Activated CD8-positive, alpha-beta memory T cell treated with anti-CD3 and anti-CD28 coated beads for 36 hours (primary cell): Measurements from ENCODE around the gene SF3B4. TPM values are rescaled to one million over a fixed set of nuclear protein-coding genes. Genes with fewer than 3 reads are reported as not detected.

Experiments used
- CTCF ChIA-PET: fragments of 350-600 bp; sonication (Branson Sonifier 250); formaldehyde crosslinking; loops from one replicate; lab custom pipeline; 2021; ENCODE audit warnings: antibody characterized with exemption; lab: Charles Lee
- POLR2A ChIA-PET: fragments of 350-600 bp; sonication (Branson Sonifier 250); formaldehyde crosslinking; loops from one replicate; lab custom pipeline; 2021; ENCODE audit warnings: antibody characterized with exemption; lab: Charles Lee
- total RNA-seq, 2 experiments: library from RNA; stranded (reverse); gene quantifications; one replicate each; pipeline ENCODE4 v1.2.3, GENCODE V29; 2021

SF3B4 gene
- total RNA-seq, 2 experiments from 2014 or later = 107 TPM

DNA sequence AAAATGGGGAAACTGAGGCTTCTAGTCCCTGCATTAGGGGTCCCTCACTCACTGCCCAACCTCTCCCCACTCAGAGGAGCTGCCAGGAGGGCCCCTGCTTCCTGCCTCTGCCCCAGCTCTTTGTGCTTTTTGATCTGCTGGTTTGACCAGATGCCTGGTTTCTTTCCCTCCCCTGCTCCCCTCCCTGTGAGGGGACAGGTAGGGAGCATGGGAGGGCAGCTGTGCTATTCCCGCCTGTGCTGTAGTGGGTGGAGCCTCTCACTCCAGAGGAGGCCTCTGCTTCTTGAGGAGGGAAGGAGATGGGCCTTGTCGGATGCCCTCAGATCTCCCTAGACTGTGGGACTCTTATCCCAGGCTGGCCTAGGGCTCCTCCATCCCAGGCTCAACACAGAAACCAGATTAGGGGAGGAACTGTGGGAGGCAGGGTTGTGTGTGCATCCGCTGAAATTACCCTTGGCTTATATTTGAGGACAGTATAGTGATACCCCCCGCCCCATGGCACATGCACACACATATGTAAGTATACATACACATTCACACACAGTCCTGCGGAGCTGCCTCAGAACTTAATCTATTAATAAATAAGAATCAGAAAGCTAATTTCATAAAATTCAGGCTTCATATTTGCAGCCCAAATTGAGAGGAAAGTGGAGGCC is 23.6 kb downstream of the SF3B4 start:
- CTCF ChIA-PET = interaction anchor here (0.6 kb wide), 1 partner anchor 15 kb away, joined by 3 read pairs; no protein-coding TSS in a partner anchor
- POLR2A ChIA-PET = no interaction called here

DNA sequence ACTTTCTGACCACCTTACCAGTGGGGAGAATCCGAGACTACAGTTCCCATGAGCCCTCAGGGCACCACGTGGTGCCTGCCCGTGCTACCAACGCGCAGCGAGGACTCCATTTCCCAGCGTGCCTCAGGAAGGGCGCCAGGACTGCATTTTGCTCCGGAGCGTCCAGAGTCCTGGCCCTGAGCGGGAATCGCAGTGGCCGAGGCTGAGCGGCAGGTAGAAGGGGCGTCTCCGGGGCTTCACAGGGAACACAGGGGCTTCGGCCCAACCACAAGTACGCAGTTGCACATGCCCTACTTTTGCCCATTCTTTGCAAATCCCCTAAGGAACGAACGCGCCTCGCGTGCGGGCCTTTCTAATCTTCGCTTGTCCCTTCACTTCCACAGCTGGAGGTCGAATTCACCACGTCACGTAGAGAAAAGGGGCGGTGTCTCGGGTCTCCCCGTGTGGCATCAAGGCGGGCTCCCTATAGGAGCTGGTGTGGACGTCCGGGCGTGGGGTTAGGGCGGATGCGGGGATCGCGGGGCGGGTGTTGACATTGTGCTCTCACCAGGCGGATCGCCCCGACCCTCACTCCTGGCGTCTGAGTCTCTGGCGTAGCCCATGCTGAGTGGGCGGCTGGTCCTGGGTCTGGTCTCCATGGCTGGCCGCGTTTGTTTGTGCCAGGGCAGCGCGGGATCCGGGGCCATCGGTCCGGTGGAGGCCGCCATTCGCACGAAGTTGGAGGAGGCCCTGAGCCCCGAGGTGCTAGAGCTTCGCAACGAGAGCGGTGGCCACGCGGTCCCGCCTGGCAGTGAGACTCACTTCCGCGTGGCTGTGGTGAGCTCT is 27.9 kb downstream of the SF3B4 start, which contains the start of gene BOLA1:
Gene BOLA1 (plus strand): TSS at position 109 of the 825 bp plus-strand sequence. CDS start 492 bp downstream, at position 601.
- CTCF ChIA-PET = interaction anchor here (1.1 to 1.2 kb wide), 2 partner anchors 13 to 39 kb away, joined by 3 read pairs; a partner anchor contains a TSS
- POLR2A ChIA-PET = interaction anchor here (0.7 to 2.5 kb wide), 4 partner anchors 9 to 45 kb away, joined by 4 to 22 read pairs (median 4); a partner anchor contains a TSS

DNA sequence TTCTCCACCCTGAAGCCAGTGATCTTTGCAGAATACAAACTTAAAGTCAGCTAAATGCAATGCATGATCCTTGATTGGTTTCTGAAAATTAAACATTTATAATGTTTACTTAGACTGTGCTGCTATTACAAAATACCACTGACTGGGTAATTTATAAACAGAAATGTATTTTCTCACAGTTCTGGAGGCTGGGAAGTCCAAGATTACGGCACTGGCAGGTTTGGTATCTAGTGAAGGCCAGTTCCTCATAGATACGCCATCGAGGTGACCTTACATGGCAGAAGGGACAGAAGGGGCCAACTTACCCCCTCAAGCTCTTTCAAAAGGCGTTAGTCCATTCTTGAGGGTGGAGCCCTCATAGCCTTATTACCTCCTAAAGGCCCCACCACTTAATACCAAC is 31.0 kb downstream of the SF3B4 start:
- CTCF ChIA-PET = interaction anchor here (1.7 kb wide), 1 partner anchor 8 kb away, joined by 5 read pairs; a partner anchor contains a TSS
- POLR2A ChIA-PET = no interaction called here

DNA sequence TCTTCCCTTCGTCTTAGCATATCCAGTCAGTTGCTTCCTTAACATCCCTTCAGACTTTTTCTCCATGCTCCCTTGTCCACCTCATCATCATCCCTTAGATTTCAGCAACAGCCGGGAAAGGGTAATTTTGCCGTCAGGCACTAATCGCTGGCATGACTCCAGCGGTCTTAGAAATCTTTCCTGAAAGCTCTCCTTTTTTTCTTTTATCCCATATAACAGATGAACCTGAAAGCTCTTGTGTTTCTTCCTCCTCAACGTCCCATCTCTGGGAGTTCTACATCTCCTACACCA is 38.7 kb downstream of the SF3B4 start:
- POLR2A ChIA-PET = interaction anchor here (1.5 to 3.6 kb wide), 3 partner anchors 10 to 345 kb away, joined by 3 to 22 read pairs (median 6); partner anchors contain the start of gene BOLA1
- CTCF ChIA-PET = interaction anchor here (0.6 to 1.8 kb wide), 5 partner anchors 8 to 298 kb away, joined by 3 to 7 read pairs (median 3); no protein-coding TSS in a partner anchor

DNA sequence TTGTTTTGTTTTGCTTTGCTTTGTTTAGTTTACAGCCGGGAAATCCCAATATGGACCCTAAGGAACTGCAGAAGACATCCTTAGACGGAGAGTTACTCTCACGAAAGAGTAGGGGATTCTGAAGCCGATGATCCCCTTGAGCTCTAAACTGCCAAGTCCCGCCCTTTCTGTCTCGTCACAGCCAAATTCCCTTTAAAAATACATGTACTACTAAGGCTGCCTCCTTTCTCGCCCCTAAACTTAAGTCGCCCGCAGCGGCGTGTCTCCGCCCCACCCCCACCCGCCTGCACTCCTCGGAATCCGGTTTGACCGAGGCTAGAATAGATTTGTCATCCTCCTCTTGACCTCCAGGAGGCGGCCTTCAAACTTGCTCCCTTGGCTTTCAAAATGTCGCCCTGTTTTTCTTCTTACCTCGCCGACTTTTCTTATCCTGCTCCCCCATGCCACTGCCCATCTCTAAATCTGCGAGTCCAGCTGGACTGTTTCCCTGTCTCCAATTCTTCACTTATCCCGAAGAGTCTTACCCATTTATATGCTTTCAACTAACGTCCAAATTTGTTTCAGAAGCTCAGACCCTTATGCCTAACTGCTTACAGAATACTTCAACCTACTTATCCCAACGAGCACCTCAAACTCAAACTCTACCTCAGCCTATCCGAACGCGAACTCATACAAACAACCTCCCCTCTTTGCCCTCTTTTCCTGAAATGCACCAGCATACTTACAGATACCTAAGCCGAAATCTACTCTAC is 39.2 kb downstream of the SF3B4 start:
- ChIA-PET POLR2A (interaction anchor here (1.0 to 4.8 kb wide), 14 partner anchors 11 to 381 kb away, joined by 3 to 75 read pairs (median 6); partner anchors contain the start of genes APH1A, BOLA1, OTUD7B and VPS45), CTCF (interaction anchor here (0.6 to 2.5 kb wide), 8 partner anchors 8 to 299 kb away, joined by 3 to 8 read pairs (median 3); partner anchors contain the start of gene SF3B4)

DNA sequence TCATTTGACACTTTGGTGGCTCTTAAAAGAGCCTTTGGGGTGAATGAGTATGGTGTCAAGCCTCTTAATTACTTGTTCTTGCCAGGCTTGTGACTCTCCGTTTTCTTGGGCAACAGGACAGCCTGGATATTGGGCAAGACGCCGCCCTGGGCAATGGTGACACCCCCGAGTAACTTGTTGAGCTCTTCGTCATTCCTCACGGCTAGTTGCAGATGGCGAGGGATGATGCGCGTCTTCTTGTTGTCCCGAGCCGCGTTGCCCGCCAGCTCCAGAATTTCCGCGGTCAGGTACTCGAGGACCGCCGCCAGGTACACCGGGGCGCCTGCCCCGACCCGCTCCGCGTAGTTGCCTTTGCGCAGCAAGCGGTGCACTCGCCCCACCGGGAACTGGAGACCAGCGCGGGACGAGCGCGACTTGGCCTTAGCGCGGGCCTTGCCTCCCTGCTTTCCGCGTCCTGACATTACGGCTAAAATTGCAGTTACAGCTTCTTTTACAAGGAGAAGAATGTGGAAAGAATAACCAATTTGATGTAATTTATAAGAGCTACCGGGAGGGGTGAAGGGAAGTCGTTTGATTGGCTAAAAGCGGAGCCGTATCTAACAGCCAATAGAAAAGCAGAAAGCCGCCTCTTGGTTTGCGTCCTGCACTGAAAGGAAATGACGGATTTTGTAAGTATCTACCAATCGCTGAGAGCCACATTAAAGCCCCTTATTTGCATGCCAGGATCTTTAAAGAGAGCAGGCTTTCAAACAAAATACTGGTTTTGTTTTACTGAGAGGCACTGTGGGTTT is 40.0 kb downstream of the SF3B4 start:
- ChIA-PET POLR2A (interaction anchor here (1.0 to 4.8 kb wide), 15 partner anchors 12 to 381 kb away, joined by 3 to 75 read pairs (median 6); partner anchors contain the start of genes APH1A, BOLA1, OTUD7B and VPS45), CTCF (interaction anchor here (0.8 to 2.5 kb wide), 5 partner anchors 9 to 299 kb away, joined by 3 to 8 read pairs (median 5); partner anchors contain the start of gene SF3B4)

DNA sequence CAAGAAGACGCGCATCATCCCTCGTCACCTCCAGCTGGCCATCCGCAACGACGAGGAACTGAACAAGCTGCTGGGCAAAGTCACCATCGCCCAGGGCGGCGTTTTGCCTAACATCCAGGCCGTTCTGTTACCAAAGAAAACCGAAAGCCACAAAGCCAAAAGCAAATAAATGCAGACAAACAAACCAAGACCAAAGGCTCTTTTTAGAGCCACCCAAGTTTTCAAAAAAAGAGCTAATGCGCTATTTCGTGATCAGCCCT is 40.5 kb downstream of the SF3B4 start:
- POLR2A ChIA-PET = interaction anchor here (1.1 to 4.8 kb wide), 11 partner anchors 12 to 382 kb away, joined by 3 to 75 read pairs (median 13); partner anchors contain the start of genes APH1A, BOLA1, OTUD7B and VPS45
- CTCF ChIA-PET = interaction anchor here (2.5 kb wide), 1 partner anchor 43 kb away, joined by 8 read pairs; no protein-coding TSS in a partner anchor

DNA sequence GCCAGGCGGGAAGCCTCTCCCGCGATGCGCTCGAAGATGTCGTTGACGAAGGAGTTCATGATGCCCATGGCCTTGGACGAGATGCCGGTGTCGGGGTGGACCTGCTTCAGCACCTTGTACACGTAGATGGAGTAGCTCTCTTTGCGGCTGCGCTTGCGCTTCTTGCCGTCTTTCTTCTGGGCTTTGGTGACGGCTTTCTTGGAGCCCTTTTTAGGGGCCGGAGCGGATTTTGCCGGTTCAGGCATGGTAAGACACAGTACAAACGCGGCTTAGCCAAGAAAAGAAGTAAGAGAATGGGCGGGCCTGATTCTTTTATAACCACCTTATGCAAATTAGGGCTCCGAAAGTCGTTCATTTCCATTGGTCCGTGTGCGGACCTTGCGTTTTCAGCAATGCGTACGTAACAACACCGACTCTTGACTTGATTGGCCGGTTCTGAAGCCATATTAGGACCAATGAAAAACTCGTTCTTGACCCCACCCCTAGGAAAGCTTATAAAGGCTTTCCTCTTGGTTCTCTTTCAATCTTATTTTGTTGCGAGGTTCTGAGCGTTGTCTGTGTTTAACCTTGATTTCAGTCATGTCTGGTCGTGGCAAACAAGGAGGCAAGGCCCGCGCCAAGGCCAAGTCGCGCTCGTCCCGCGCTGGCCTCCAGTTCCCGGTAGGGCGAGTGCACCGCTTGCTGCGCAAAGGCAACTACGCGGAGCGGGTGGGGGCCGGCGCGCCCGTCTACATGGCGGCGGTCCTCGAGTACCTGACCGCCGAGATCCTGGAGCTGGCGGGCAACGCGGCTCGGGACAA is 41.0 kb downstream of the SF3B4 start:
- ChIA-PET POLR2A (interaction anchor here (0.5 to 4.8 kb wide), 13 partner anchors 10 to 1655 kb away, joined by 3 to 75 read pairs (median 7); partner anchors contain the start of genes APH1A, BOLA1, OTUD7B and VPS45), CTCF (interaction anchor here (0.7 to 2.5 kb wide), 3 partner anchors 14 to 43 kb away, joined by 3 to 8 read pairs (median 3); no protein-coding TSS in a partner anchor)

DNA sequence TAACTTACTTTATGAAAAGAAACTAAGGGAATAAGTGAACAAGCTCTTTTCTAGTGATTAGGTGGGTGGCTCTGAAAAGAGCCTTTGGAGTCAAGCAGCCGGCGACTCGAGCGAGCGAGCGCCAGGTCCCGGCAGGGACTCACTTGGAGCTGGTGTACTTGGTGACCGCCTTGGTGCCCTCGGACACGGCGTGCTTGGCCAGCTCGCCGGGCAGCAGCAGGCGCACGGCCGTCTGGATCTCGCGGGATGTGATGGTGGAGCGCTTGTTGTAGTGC is 41.5 kb downstream of the SF3B4 start:
- ChIA-PET CTCF (interaction anchor here (0.7 to 2.5 kb wide), 3 partner anchors 14 to 42 kb away, joined by 3 to 8 read pairs (median 3); no protein-coding TSS in a partner anchor), POLR2A (interaction anchor here (0.5 to 4.8 kb wide), 9 partner anchors 9 to 1656 kb away, joined by 3 to 75 read pairs (median 15); partner anchors contain the start of genes BOLA1, OTUD7B and VPS45)

DNA sequence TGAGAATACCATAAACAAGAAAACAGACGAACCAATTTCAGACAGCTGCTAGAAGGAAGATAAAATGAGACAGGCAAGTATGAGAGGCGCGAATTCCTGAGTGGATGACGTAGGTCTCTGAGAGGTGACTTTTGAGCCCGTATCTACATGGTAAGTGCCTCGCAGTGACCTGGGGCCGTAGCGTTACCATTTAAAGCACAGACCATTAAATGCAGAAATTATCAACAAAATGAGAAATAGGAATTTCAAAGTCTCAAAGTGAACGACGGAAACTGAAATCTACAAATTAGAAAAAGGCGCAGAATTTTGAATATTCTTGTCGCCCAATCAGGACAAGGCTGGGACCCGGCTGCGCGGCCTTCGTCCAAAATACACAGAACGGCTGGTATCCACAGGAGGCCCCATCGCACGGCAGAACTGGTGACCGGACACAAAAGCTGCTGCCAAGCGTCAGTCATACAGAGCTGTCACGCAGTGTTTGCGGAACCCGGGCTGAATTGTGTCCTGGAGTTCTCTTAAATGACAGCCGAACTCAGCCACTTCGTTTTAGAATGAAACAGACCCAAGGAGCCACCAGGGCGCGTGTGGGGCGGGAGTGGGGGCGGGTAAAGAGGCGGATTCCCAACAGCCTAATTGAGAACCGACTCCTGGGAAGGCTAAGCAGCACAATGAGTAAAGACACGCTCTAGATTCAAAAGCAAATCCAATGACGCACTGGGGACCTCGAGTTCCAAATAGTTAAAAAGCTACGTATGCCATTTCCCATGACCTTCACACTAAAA is 42.1 kb downstream of the SF3B4 start:
- ChIA-PET CTCF (interaction anchor here (0.7 to 1.1 kb wide), 2 partner anchors 15 to 35 kb away, joined by 3 read pairs; no protein-coding TSS in a partner anchor), POLR2A (interaction anchor here (0.5 to 4.8 kb wide), 8 partner anchors 9 to 1656 kb away, joined by 3 to 75 read pairs (median 16); partner anchors contain the start of genes BOLA1, OTUD7B and VPS45)

DNA sequence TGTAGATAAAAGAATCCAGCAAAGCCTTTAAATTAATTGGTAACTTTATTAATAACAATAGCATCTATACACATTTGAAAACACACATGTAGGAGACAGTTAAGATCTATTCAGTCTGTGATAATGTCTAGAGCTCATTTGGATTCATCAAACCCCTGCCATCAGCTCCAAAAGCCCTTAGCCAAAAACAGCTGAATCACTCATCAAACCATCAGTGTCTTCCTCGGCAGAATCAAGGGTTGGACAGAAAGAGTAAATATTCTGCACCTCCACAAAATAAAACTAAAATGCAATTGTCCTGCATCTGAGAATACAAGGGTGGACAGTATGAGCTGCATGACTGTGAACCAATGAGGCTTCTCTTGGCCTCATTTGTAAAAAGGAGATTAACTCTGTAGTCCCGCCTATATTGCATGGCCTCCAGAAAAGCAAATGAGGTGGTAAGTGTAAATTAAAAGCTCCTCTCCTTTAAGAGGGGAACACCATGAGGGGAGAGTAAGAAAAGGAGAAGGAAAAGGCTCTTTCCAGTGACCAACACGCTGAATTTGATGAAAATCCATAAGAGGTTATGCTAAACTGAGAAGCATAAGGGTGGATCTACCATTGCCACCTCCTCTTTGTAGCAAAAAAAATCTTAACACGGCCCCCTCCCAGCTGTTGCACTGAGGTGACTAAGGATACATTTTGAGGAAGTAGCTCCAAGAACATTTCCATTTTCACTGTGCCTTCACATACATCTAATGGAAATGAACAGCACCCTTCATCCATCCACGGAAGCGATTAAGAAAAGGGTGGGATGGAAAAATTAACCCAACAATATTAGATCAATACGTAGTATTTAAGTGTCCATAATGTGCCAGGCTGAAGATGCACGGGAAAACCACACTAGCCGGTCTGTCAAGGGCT is 42.9 kb downstream of the SF3B4 start:
- ChIA-PET POLR2A (interaction anchor here (0.5 to 4.8 kb wide), 7 partner anchors 15 to 405 kb away, joined by 3 to 75 read pairs (median 4); partner anchors contain the start of gene VPS45), CTCF (no interaction called here)

DNA sequence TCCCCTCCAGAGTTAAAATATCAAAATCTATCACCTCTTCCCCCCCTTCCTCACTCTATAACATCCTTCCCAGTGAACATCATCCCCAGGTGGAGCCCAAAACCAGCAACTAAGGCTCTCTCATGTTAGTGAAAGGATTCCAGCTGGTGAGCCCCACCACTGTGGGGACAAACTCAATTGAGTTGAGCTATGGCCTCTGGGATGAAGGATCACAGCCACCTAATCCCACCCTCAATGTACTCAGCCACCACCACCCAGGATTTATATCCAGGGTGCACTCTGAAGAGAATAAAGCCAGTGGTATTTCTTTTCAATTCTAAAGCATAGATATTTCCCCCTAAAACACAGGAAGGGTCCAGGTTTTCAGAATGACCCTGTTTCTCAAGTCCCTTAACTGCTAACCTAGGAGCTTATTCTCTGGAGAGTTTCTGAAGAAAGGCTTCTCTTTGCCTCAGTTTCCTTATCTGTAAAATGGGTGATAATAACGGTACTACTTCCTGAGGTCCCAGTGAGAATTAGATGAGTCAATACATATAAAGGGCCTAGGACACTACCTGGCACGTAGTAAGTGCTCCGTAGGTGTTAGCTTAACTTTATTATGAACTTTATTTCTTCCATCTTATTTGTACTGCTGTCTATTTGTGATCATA is 43.9 kb downstream of the SF3B4 start:
- ChIA-PET POLR2A (interaction anchor here (0.5 to 4.8 kb wide), 3 partner anchors 16 to 300 kb away, joined by 4 to 75 read pairs (median 4); no protein-coding TSS in a partner anchor), CTCF (no interaction called here)

DNA sequence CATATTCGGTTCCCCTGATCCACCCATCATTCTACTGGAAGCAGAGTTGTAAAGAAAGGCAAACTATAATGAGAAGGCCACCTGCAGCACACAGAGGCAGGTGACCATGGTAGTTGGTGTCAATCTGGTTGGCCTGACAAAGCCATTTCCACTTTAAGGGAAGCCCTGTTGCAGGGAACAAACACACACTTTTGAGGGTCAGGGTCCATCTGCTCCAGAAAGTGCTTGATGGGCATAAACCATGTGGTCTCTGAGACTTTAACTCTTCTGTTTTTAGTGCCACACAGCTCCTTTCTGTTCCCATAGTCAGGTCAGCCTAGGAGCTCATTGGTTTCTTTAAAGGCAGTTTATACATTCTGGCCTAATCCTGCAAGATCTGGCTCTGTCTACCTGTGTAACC is 45.7 kb downstream of the SF3B4 start:
- ChIA-PET POLR2A (interaction anchor here (0.7 kb wide), 1 partner anchor 268 kb away, joined by 3 read pairs; the partner anchor contains the start of gene PLEKHO1), CTCF (no interaction called here)

DNA sequence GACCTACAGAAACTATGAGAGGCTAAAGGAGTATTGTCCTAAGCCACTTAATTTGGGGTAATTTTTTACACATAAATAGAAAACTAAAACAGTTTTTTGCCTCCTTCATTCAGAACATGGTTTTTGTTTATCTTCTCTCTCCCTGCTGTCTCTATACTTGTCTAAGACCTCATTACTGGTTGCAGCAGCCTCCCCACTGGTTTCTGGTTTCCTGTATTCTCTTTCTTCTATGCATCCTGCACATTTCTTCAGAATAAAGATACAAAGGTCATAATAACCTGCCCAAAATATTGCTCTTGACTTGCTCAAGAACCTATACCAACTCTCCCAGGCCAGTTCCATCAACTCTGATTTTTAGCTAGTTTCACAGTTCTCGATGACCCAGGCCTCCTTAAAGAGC is 48.0 kb downstream of the SF3B4 start:
- ChIA-PET CTCF (no interaction called here), POLR2A (no interaction called here)
